ENCODE results near the gene ATXN10.
"Not testable (repeated sequence)": the region's sequence is repeated elsewhere in the genome, so short reads cannot be mapped to it uniquely, and the experiment has no call there.

ATXN10 gene

DNA sequence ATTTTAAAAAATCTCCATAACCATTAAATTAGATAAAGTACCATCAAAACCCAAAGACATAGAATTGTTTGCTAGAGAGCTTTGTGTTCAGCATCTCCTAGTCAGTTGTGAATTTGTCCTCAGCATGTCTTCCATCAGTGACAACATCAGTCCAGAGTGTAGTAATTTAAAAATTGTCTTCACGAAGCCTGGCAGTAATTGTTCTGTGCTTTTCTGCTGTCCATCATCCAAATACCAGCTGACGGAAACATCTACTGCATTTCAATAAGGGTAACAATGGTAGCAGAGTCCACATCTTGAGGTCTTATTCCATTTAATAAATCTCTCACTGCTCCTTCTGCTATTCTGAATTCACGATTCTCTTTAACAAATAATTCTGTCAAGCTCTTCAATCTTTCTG is 121.5 kb downstream of the ATXN10 start:
- no peak for FAIRE-seq

GRCh38 chr22:45793892-45794291 is 122.3 kb downstream of the ATXN10 start:
- FAIRE-seq: no peak

GRCh38 chr22:45796009-45796408 is 124.4 kb downstream of the ATXN10 start:
- not testable (repeated sequence) for FAIRE-seq

- no peak for FAIRE-seq
Observed at GRCh38 chr22:45799291-45799690, 127.7 kb downstream of the ATXN10 start.

DNA sequence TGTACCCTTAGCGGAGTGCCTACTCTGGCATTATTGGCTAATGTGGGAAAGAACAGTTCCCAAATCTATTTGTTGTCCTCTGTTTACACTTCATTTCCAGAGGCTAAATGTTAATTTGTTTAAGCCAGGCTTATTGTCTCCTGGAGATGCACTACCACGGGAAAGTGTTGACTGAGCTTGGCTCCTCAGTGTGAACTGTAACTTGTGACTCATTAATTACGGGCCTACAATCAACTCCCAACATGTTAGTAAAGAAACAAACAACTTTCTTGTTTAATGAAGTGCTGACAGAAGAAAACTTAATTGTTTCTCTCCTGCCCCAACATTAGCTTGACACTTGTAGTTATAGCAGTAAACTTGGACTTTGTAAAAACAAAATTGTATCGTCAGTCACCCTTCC is 130.4 kb downstream of the ATXN10 start:
- FAIRE-seq: no peak

- no peak for FAIRE-seq
Observed at GRCh38 chr22:45804319-45804985, 132.8 kb downstream of the ATXN10 start.

DNA sequence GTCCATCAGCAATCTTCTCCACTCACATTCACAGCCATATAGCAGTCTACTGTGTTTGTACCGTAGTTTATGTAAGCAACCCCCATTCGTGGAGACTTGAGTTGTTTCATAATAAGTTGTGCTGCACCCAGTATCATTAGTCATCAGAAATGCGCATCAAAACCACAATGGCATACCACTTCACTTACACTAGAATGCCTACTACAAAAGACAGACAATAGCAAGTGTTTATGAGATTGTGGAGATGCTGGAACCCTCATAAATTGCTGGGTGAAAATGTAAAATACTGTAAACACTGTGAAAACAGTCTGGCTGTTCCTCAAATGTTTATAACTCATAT is 133.3 kb downstream of the ATXN10 start:
- no peak for FAIRE-seq

DNA sequence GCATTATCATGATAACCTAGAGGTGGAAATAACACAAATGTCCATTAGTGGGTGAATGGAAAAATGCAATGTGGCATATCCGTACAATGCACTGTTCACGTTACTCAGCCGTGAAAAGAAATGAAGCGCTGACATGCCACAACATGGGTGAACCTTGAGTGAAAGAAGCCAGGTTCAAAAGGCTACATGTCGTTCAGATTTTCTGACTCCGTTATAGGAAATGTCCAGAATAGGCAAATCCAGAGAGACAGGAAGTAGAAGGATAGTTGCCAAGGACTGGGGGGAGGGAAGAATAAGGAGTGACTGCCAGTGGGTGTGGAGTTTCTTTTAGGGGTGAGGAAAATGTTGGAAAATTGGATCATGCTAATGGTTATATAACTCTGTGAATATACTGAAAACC is 133.8 kb downstream of the ATXN10 start:
- FAIRE-seq: no peak

GRCh38 chr22:45807156-45807915 is 135.7 kb downstream of the ATXN10 start:
- no peak for FAIRE-seq

DNA sequence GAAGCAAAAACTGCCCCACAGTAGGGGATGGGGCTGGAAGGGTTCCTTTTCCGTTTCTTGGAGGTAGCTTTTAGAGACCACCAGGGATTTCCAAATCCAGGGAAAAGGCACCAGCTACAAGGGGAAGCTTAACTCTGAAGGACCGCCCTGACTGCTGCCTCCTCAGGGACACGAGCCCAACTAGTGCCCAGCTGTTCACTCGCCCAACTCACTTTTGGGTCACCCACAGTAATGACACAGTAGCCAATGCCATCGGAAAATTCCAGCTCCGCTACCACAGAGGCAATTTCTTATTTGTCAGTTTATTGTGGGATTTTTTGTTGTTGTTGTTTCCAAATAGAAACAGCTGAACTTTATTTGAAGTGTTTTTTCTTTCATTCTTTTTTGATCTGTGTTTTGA is 141.3 kb downstream of the ATXN10 start:
- FAIRE-seq: no peak

DNA sequence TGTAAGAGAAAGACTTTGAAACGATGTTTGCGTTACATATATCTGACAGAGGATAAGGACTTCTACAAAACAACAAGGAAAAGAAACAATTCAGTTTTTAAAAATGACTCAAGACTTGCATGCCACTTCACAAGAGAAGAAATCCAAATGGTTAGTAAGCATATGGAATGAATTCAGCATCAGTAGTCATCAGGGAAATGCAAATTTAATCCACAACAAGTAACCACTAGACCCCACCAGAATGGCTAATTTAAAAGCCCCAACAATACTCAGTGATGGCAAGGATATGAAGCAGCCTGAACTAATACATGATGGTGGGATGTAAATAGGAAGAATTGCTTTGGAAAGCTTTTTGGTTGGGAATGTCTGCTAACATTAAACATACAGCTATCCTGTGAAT is 142.6 kb downstream of the ATXN10 start:
- no peak for FAIRE-seq

DNA sequence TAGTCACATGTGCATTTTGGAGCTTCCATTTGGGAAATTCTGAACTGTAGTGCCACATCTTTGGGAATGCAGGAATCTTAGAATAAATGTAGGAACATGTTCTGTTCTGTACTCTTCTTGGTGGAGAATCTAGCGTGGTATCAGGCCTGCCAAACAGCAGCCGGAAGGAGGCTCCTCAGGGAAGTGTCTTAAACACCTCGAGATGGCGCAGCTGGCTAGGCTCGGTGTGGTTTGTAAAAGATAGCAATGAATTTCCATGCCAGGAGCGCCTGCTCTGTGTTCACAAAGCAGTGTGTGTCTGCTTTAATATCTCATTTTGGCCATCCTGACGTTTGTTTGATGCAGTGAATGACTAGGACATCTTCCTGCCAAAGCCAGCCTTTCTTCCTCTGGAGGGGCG is 145.1 kb downstream of the ATXN10 start:
- FAIRE-seq: no peak

- no peak for FAIRE-seq
Observed at GRCh38 chr22:45817745-45818423, 146.2 kb downstream of the ATXN10 start.

- FAIRE-seq: no peak
Observed at GRCh38 chr22:45818424-45819085, 146.9 kb downstream of the ATXN10 start.

GRCh38 chr22:45819305-45819704 is 147.7 kb downstream of the ATXN10 start:
- FAIRE-seq: no peak

DNA sequence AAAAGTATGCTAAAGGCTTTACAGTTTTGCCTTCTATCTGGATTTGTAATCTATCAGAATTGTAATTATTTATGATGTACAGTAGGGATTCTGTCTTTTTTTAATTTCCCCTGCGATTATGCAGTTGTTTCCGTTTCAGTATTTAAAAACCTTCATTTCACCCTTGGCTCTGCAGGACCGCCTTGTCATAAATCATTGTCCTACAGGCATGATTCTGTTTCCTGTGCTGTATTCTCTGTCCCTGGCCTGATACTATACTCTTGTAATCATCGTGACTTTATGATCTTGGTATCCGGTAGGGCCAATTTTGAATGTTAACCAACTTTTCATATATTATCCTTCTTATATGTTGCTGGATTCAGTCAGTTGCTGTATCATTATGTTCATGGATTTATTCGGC is 151.7 kb downstream of the ATXN10 start:
- no peak for FAIRE-seq

- no peak for FAIRE-seq
Observed at GRCh38 chr22:45826520-45826919, 154.9 kb downstream of the ATXN10 start.

- no peak for FAIRE-seq
Observed at GRCh38 chr22:45828841-45829240, 157.2 kb downstream of the ATXN10 start.

GRCh38 chr22:45830531-45831245 is 159.1 kb downstream of the ATXN10 start:
- no peak for FAIRE-seq

DNA sequence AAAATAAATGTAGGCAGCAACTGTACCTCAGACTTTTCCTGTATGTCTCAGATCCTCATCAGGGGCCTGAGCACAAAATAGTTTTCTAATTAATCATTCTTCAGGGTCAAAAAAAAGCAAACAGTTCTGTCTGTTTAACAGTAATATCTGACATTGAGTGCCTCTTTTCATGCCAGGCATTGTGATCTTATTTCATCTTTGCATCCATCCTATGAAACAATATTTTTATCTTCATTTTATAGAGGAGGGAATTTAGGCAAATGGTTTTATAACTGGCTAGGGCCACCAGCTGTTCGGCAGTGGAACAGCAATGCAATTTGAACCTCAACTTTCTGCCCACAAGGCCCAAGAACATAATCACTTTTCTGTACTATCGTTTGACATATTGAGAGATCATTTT is 159.8 kb downstream of the ATXN10 start:
- no peak for FAIRE-seq

GRCh38 chr22:45832180-45832579 is 160.5 kb downstream of the ATXN10 start:
- no peak for FAIRE-seq

DNA sequence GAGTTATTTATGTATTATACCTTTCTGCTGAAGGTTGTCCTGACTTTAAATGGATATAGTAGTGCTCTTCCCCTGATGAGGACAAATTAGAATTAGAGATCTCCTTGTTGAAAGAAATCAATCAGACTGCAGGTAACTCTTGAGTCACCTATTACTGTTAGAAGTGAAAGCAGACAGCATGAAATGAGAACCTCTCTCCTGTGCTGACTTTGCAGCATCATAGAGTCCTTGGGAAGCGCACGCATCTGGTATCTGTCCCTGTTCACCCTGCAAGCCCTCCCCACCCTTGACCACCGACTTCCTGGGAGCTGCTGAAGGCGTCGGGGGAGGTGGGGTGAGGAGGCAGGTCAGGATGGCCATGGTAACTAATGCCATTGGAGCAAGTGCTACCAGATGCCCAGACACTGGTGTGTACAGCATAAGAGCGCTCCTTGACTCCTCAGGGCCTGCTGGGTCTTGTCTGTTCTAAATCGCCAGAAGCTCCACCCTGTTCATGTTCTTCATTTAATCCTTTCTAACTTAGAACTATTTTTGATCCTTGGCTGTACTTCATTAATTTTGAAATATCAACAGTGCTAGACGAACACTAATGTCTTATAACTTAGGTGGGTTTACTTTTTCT is 161.4 kb downstream of the ATXN10 start:
- no peak for FAIRE-seq

DNA sequence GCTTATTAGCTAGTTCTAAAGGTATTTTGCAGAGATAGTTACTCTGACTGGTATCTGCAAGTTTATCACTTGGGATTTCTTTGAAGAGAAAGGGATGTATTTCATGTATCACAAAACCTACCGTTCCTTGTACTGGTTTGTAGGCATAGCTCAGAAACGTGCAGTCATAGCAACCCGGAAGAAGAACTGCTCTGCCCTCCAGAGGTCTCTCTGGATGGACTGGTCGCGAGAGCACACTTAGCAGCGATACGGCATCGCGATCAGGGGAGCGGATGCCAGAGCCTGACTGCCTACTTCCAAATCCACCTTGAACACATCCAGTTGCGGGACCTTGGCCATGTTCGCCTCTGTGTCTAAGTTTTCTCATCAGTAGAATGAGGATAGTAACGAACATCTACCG is 162.0 kb downstream of the ATXN10 start:
- no peak for FAIRE-seq
